HEK293T (cell line): ENCODE results near the gene TESK2.

Experiments
- CTCF ChIA-PET: fragments of 350-600 bp; formaldehyde crosslinking; extraction: SDS; loops from one replicate; lab custom pipeline; 2021; ENCODE audit warnings: antibody characterized with exemption, inconsistent platforms; lab: Yijun Ruan, JAX
- POLR2A ChIA-PET: fragments of 350-600 bp; formaldehyde crosslinking; extraction: SDS; loops from one replicate; lab custom pipeline; 2020; ENCODE audit warnings: antibody characterized with exemption, inconsistent platforms; lab: Yijun Ruan, JAX
- DNase-seq: peaks from one replicate; pipeline ENCODE4 v3.0.0; 2012; ENCODE audit warnings: mixed read lengths; ENCODE audit errors: extremely low spot score
- ARNT ChIP-seq: fragments of 450-650 bp; IDR thresholded peaks from 2 replicates; pipeline ENCODE4 v1.6.1; 2017; ENCODE audit warnings: mild to moderate bottlenecking
- BHLHE40 ChIP-seq: fragments of 450-650 bp; IDR thresholded peaks from 2 replicates; pipeline ENCODE4 v1.6.1; 2016; ENCODE audit warnings: mild to moderate bottlenecking, moderate library complexity, borderline replicate concordance
- CTBP1 ChIP-seq: fragments of 450-650 bp; IDR thresholded peaks from 2 replicates; pipeline ENCODE4 v1.6.1; 2016; ENCODE audit warnings: borderline replicate concordance
- ELF4 ChIP-seq: fragments of 450-650 bp; IDR thresholded peaks from 2 replicates; pipeline ENCODE4 v1.6.1; 2017; ENCODE audit warnings: antibody characterized with exemption
- FOXA1 ChIP-seq: fragments of 450-650 bp; IDR thresholded peaks from 2 replicates; pipeline ENCODE4 v1.6.1; 2016; ENCODE audit warnings: mild to moderate bottlenecking
- FOXK2 ChIP-seq: fragments of 450-650 bp; IDR thresholded peaks from 2 replicates; pipeline ENCODE4 v1.6.1; 2016; ENCODE audit warnings: mild to moderate bottlenecking
- FOXM1 ChIP-seq: fragments of 450-650 bp; IDR thresholded peaks from 2 replicates; pipeline ENCODE4 v1.6.1; 2017; ENCODE audit warnings: mild to moderate bottlenecking, borderline replicate concordance
- HDGF ChIP-seq: fragments of 450-650 bp; IDR thresholded peaks from 2 replicates; pipeline ENCODE4 v1.6.1; 2017; ENCODE audit warnings: antibody characterized with exemption, borderline replicate concordance
- L3MBTL2 ChIP-seq: fragments of 450-650 bp; conservative IDR thresholded peaks from 2 replicates; pipeline ENCODE4 v1.6.1; 2016; ENCODE audit warnings: mild to moderate bottlenecking
- LEF1 ChIP-seq: fragments of 450-650 bp; IDR thresholded peaks from 2 replicates; pipeline ENCODE4 v1.6.1; 2017; ENCODE audit warnings: mild to moderate bottlenecking, borderline replicate concordance
- NFRKB ChIP-seq: fragments of 450-650 bp; IDR thresholded peaks from 2 replicates; pipeline ENCODE4 v1.6.1; 2016; ENCODE audit warnings: mild to moderate bottlenecking, moderate library complexity
- SP1 ChIP-seq: fragments of 450-650 bp; IDR thresholded peaks from 2 replicates; pipeline ENCODE4 v1.6.1; 2017
- SUZ12 ChIP-seq: fragments of 450-650 bp; IDR thresholded peaks from 2 replicates; pipeline ENCODE4 v1.6.1; 2016; ENCODE audit warnings: mild to moderate bottlenecking
- TARDBP ChIP-seq: fragments of 450-650 bp; IDR thresholded peaks from 2 replicates; pipeline ENCODE4 v1.6.1; 2016
- ZNF384 ChIP-seq: fragments of 450-650 bp; IDR thresholded peaks from 2 replicates; pipeline ENCODE4 v1.6.1; 2016
- TF ChIP-seq, protein P1 (sequence below): fragments of 450-650 bp; IDR thresholded peaks from 2 replicates; pipeline ENCODE4 v1.6.1; 2016

Gene TESK2

DNA sequence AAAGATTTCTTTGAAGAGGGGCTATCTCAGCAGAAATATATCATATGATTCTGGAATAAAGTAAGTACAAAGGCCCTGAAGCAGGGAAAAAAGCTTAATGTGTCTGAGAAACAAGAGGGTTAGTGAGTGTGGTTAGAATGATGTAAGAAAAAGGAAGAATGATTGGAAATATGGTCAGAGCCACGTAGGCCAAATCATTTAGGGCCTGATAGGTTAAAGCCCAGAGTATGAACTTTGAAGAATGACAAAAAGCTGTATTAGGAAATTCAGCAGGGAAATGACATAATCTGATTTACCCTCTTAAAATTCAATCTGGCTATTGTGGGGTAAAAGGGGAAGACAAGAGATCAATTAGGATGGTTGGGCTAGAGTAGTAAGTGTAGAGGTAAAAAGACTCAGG is 81.7 kb downstream of the TESK2 start:
- no peak for DNase-seq
- ChIA-PET CTCF (no interaction called here), POLR2A (no interaction called here)
- TF ChIP-seq BHLHE40 (no peak), FOXK2 (no peak), SUZ12 (no peak), CTBP1 (no peak), TARDBP (no peak), ELF4 (no peak), FOXM1 (no peak), FOXA1 (no peak), HDGF (no peak)

DNA sequence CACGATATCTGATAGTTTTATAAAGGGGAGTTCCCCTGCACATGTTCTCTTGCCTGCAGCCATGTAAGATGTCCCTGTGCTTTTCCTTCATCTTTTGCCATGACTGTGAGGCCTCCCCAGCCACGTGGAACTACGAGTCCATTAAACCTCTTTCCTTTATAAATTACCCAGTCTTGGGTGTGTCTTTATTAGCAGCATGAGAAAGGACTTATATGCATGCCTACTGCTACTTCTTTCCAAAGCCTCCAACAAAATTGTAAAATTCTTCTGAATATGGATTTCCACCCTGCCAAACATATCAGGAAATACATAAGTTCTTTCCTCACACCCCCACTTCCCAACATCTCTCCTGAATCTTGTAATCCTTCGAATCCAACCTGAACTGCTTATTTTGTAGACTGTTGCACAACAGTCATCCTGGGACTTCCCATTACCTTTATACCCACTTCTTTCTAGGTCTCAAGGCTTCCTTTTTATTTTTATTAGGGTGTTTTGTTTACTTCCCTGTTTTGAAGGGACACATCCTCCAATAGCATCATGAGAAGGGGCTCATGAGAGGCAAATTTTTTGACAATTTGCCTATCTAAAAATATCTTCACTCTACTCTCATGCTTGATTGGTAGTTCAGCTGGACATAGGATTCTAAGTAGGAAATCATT is 83.2 kb downstream of the TESK2 start:
- ChIA-PET CTCF (no interaction called here), POLR2A (no interaction called here)
- DNase-seq: no peak
- TF ChIP-seq SUZ12 (no peak), FOXM1 (no peak), ZNF384 (no peak), NFRKB (no peak), HDGF (no peak), L3MBTL2 (no peak), ARNT (no peak), TARDBP (no peak)
- TF ChIP-seq, protein P1, sequence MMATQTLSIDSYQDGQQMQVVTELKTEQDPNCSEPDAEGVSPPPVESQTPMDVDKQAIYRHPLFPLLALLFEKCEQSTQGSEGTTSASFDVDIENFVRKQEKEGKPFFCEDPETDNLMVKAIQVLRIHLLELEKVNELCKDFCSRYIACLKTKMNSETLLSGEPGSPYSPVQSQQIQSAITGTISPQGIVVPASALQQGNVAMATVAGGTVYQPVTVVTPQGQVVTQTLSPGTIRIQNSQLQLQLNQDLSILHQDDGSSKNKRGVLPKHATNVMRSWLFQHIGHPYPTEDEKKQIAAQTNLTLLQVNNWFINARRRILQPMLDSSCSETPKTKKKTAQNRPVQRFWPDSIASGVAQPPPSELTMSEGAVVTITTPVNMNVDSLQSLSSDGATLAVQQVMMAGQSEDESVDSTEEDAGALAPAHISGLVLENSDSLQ: no peak

DNA sequence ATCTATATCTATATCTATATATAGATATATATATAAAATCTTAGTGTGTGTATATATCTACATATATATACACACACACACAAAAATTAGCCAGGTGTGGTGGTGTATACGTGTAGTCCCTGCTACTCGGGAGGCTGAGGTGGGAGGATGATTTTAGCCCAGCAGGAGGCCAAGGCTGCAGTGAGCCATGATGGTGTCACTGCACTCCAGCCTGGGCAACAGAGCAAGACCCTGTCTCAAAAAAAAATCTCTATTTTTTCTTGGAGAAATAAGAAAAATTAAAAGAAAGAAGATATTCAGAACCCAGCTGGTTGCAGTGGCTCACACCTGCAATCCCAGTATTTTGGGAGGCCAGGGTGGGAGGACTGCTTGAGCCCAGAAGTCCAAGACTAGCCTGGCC is 85.3 kb downstream of the TESK2 start:
- no peak for DNase-seq
- POLR2A ChIA-PET: no interaction called here
- TF ChIP-seq, protein P1: no peak
- TF ChIP-seq TARDBP (no peak), LEF1 (no peak), FOXK2 (no peak), CTBP1 (no peak), ZNF384 (no peak), SP1 (no peak), ELF4 (no peak), HDGF (no peak), NFRKB (no peak), FOXM1 (no peak)
- CTCF ChIA-PET: no interaction called here

DNA sequence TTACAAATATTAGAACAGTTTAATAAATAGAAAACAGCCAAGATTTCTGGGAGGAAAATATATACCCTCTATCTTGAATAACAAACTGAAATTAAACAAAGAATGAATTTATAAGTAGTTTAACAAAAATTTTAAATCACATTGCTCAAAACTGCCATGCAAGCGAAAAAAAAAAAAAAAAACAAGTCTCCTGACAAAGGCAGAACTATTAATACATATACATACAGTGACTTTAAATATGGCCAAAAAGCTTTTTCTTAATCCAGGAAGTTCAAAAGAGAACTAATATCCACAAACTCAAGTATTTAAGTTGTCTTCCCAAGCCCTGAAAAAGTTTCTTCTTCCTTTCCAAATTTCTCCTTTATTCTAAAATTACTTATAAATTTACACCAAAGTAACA is 87.2 kb downstream of the TESK2 start:
- TF ChIP-seq NFRKB (no peak), FOXA1 (no peak), HDGF (no peak), CTBP1 (no peak), LEF1 (no peak), FOXM1 (no peak), SP1 (no peak), TARDBP (no peak), BHLHE40 (no peak), FOXK2 (no peak), L3MBTL2 (no peak), ELF4 (no peak), ARNT (no peak), SUZ12 (no peak), ZNF384 (no peak)
- TF ChIP-seq, protein P1: no peak
- ChIA-PET CTCF (interaction anchor here (0.6 kb wide), 1 partner anchor 96 kb away, joined by 3 read pairs; the partner anchor contains the start of gene MMACHC), POLR2A (no interaction called here)

DNA sequence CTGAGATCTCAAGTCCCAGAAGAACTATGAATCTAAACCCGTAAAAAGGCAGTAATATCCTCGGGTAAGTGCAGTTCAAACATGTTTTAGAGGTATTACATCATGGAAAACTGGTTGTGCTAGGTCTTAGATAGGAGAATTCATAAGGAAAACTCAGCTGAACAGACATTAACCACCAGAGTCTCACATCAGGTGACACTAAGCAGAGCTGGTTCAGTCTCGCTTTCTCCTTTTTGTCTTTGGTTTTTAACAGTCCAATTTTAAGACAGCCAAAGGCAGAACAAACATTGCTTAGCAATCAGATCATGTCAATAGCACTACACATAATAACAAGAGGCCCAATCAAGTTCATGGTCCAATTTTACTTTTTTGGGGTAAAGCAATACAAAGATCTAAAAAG is 87.7 kb downstream of the TESK2 start:
- CTCF ChIA-PET: no interaction called here

More for the DNA sequence above, 87.2 kb downstream of the TESK2 start:
- DNase-seq: no peak

DNA sequence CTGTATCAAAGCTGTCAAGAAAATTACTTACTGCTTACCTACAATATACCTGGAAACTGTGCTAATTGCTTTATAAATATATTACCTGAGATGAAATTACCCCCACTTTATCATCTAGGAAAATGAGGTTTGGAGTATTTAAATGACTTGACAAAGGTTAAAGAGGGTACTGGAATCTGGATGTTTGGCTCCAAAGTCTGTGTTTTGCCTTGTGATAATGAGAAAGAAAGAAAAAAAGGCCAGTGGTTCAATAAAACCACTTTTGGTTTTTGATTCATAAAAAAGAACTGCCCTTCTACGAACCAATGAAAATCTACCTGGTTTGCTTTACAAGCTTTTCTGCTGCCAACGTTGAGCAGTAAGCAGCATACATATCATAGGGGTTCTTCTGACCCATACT is 89.4 kb downstream of the TESK2 start:
- CTCF ChIA-PET: no interaction called here
- TF ChIP-seq FOXA1: no peak
- TF ChIP-seq BHLHE40: no peak
- no peak for TF ChIP-seq CTBP1
- TF ChIP-seq SUZ12: no peak
- no peak for TF ChIP-seq TARDBP
- TF ChIP-seq ZNF384: no peak
- TF ChIP-seq NFRKB: no peak
- no peak for TF ChIP-seq ELF4
- TF ChIP-seq L3MBTL2: no peak
- no peak for TF ChIP-seq FOXM1
- no peak for TF ChIP-seq FOXK2
- TF ChIP-seq ARNT: no peak
- DNase-seq: no peak
- POLR2A ChIA-PET: no interaction called here

More for the DNA sequence above, 87.7 kb downstream of the TESK2 start:
- no peak for DNase-seq
- POLR2A ChIA-PET: no interaction called here
- TF ChIP-seq L3MBTL2 (no peak), SP1 (no peak)
- TF ChIP-seq, protein P1: no peak
